Retina (tissue), 1 donor: ENCODE measurements around the gene THUMPD3.
A peak's percentile ranks its signal among the peaks of the same experiment; 100 is the strongest.

Experiments
- DNase-seq: peaks from one replicate; pipeline ENCODE4 v3.0.0-alpha.2; 2016

The THUMPD3 gene

DNA sequence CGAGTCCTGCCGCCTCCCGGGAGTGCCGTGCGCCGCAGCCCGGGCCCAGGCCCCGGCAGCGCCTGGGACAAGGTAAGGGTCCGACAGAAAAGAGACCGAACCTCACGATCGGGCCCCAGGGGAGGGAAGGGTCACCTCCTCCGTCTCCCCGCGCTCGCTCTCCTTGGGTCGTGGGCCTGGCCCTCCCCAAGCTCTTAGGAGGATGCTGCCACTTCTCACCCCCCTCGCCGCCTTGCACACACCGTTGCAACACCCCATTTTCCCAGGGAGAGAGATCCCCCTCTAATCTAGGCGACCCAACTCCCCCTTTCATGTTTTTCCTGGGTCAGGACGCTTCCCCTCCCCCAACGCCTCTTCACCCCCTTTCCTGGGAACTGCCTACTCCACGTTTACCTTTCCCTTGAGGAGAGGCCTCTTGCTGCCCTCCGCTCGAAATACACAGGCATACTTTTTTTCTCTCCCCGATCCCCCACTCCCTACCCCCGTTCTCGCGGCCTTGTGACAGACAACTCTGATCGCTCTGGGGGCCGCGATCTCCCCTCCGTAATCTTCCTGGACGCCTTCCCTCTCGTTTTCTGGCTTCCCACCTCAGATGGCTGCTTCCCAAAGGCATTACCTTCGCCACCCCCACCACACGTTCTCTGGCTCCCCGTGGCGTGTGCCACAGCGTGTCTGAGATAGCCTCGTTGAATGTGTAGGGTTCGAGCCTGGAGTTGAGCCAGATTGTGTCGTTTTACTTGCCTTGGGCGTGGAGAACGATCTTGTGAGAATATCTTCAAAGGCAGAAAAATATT lies 35.2 kb downstream of the THUMPD3 start:
- DNase-seq = peak; percentile 67

DNA sequence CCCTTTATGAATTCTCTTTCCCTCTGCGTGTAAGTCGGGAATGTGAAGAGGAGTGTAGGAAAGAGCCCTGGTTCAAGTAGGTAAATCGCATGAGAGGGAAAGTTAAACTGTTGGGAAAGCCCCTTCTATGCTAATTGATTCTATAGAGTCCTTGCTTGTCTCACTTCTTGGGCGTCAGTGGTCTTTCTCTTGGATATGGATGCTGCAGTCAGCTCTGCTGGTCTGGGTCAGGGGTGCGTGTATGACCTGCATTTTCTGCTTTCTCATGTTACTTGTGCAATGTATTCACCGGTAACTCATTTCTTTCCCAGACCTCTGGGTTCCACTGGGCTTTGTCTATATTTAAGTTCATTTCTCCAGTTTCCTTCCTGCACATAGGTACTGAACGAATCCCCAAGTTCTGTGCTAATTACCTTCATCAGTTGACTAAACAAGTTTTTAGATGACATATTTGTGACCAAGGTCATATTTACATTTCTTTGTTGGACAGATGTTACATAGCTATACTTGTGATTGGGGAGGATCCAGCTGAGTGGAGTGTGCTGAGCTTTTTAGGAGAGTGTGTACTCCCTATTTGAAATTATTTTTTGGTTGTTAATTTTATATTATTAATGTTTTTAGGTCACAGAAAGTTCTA lies 36.0 kb downstream of the THUMPD3 start:
- DNase-seq = peak; percentile 44

DNA sequence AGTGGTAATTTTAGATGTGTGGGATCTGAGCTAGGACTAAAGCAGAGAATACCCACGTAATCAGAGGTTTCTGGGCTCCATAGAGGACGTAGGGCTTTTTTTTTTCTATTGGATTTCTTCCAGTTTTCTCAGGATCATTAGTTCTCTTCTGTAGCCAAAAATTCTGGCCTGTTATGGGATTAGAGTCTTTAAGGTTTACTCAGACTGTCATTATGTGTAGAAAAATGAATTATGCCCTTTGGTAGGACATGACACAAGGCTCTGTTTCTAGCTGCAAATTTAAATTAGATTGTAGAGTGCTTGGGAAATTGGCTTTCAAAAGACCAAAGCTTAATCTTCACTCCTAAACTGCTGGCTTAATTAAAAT lies 36.5 kb downstream of the THUMPD3 start:
- DNase-seq = no peak

DNA sequence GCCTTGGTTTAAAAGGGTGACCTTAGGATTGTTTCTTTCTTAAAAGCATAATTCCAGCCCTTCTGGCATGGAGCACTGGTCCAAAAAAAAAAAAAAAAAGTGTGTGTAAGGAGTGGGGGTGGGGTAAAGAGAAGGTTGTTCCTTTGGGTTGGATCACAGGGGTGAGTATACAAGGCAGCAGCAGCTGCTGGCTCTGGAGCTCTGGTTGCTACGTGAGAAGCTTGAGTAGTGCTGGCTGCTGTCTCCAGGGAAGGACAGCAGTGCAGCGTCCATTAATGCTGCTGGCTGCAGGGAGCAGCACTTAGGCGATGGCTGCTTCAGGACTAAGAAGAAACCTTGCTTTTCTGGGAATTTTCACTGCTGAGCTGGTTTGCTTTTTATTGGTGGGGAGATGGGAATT lies 36.9 kb downstream of the THUMPD3 start:
- DNase-seq = peak; percentile 72

DNA sequence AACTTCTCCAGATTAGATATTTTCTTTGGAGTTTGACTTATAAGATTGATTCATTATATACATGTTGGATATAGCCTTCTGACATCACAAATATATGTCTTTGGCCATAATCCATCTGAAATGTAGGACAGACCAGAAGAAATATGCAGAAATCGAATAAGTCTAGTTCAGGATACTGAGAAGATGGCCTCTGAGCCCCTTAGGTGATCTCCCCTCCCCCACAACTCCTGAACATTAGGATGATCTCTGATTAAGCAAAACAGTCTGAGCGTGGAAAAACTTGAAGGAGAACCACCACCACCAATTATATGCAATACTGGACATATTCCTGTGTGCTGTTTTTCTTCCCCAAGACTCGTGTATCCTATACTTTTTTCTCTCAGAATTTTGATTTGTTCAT lies 37.8 kb downstream of the THUMPD3 start:
- no peak for DNase-seq

GRCh38 chr3:9401986-9402385 lies 39.1 kb downstream of the THUMPD3 start:
- DNase-seq = no peak

DNA sequence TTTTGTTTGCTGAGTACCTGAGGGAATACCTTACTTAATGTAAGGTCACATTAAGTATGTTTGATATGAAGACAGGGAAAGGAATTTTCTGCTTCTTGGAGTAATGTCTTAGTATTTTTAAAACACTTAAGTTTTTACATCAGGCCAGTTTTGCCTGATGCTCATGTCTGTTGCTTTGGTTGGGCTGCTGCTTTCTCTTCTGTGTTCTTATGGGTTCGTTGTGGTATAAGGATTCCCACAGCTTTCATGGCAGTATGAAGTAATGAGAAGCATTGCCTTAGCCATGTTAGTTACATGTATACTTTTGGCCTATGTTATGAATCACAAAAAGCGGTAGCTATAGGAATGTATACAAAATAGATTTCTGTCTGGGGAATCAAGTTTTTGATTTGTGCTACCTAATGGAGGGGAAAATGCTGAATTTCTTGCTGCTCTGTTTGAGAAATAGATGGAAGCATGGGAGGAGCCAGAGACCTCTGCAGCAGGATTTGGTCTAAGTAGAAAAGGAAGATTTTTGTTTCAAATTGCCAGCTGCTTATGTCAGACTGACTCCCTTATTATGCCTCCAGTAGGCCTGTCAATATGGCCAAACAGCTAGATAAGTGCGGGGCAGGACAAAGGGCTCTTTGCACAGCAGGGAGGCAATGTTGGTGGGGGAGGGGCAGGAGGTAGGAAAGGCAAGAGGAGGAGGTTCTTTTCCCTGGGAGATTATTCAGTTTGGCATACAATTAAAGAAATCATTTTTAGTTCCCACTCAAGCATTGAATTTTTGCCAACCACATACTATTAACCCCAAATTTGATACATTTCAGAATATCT lies 39.8 kb downstream of the THUMPD3 start:
- peak; percentile 71 for DNase-seq

DNA sequence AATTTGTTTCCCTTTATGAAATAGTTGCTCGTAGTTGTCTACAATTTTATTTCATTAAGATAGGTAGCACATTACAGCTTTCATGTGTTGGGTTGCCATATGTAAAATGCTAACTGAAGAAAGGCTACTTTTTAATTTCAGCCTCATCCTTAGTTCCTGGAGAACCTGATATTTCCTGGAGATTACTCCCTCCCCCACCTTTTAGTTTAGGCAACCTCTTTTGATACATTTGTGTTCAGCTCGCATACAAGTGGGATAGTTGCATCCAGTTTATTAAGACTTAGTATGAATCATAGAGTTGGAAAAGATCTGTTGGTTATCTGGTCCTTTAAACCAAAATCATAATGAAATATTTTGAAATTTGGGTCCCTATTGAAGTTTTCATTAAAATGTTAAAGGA lies 40.6 kb downstream of the THUMPD3 start:
- no peak for DNase-seq

DNA sequence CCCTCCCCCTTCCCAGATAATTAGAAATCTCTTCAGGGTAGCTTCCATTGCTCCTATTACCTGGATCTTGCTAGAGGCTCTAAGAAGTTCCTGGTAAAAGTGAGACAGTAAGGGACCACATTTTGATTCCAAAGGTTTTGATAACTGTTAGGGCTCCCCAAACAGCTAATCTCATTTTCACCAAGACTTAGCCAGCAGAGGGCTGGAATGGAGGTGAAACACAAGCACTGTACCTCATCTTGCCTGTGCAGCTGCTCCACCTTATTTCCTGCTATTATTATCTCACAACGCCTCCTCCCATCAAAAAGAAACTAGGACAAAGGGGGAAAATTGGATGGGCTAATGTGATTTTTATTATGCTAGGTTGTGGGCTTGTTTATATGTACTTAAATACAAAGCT lies 41.8 kb downstream of the THUMPD3 start:
- DNase-seq = peak; percentile 42

- DNase-seq = no peak
These were observed 42.9 kb downstream of the THUMPD3 start for GRCh38 chr3:9405756-9406155.

DNA sequence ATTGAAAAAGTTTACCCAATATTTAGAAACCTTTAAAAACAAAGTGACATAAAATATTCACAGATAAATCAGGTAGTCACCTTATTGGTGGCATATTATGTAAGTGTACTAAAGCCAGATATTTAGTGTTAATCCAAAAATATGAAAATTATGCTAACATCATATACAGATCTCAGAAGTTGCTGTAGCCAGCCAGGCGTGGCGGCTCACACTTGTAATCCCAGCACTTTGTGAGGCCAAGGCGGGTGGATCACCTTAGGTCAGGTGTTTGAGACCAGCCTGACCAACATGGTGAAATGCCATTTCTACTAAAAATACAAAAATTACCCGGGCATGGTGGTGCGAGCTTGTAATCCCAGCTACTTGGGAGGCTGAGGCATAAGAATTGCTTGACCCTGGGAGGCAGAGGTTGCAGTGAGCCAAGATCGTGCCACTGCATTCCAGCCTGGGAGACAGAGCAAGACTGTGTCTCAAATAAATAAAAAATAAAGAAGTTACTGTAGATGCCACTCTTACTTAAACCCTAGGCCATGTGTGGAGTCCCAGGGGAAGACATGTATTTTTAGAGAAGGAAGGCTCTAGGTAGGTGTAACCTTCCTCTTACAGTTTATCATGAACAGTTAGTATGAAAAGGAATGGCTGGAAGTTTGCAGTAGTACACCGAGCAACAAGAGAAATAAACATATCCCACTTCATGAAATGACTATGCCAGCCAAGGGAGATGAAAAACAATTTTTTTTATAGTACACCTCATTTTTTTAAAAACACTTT lies 44.2 kb downstream of the THUMPD3 start:
- no peak for DNase-seq

- DNase-seq = no peak
These were observed 45.2 kb downstream of the THUMPD3 start for GRCh38 chr3:9408061-9408460.

DNA sequence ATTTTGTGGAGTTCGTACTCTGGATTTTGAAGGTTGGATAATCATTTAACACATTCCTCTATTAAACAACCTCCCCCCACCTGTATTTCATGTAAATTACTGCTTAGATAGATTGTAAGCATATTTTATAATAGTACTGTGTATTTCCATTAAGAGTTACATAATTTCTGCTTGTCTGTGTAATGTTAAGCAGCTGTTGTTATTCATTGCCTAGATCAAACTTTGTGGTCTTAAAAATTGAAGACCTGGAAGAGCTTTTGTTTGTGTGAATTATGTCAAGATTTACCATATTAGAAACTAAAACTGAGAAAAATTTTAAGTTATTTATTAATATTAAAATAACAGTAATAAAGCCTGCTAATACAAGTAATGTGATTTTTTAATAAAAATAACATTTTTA lies 45.7 kb downstream of the THUMPD3 start:
- DNase-seq = no peak

- DNase-seq = no peak
These were observed 47.4 kb downstream of the THUMPD3 start for GRCh38 chr3:9409981-9410854.

DNA sequence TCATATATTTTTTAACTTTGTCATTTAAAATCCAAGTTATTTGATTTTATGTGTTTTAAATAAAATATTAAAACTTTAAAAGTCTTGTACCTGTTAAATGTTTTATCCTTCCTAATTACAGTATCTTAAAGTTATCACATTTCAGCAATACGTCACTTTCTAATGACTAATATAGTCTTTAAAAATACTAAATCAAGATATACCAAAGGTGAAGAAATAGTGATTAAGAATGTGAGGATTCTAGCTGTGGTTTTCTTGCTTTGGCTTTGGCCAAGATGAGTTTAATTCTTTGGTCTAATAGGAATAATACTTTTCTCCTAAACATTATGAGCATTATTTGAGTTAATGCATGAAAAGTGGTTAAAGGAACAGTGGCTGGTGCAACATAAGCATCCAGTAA lies 48.4 kb downstream of the THUMPD3 start:
- DNase-seq = no peak

DNA sequence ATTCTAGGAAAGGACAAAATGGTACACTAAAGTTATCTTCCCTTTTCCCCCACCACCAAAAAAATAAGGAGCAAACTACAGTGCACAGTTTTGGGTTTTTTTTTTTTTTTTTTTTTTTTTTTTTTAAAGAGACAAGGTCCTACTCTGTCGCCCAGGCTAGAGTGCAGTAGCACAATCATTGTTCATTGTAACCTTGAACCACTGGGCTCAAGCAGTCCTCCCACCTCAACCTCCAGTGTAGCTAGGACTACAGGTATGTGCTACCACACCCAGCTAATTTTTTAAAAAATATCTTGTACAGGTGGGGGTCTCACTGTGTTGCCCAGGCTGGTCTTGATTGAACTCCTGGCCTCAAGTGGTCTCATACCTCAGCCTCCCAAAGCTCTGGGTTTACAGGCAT lies 49.4 kb downstream of the THUMPD3 start:
- no peak for DNase-seq

GRCh38 chr3:9414826-9415225 lies 52.0 kb downstream of the THUMPD3 start:
- DNase-seq = no peak

DNA sequence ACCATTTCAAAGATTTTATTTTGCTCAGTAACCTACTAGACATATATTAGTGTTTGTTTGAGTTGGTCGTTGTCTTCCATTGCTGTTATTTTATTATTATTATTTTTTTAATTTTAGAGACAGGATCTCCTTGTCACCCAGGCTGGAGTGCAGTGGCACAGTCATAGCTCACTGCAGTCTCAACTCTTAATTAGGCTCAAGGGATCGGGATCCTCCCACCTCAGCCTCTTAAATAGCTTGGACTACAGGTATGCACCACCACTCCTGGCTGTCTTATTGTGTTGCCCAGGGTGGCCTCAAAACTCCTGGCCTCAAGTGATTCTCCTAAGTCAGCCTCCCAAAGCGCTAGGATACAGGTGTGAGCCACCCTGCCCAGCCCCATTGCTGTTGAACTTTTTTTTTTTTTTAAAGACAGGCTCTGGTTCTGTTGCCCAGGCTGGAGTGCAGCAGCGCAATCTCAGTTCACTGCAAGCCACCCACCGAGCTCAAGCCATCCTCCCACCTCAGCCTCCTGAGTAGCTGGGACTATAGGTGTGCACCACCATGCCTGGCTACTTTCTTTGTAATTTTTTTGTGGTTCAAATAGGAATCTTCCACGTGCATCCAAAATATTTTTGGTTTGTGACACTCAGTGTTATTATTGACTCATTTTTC lies 52.8 kb downstream of the THUMPD3 start:
- no peak for DNase-seq

GRCh38 chr3:9416139-9416780 lies 53.4 kb downstream of the THUMPD3 start:
- no peak for DNase-seq

DNA sequence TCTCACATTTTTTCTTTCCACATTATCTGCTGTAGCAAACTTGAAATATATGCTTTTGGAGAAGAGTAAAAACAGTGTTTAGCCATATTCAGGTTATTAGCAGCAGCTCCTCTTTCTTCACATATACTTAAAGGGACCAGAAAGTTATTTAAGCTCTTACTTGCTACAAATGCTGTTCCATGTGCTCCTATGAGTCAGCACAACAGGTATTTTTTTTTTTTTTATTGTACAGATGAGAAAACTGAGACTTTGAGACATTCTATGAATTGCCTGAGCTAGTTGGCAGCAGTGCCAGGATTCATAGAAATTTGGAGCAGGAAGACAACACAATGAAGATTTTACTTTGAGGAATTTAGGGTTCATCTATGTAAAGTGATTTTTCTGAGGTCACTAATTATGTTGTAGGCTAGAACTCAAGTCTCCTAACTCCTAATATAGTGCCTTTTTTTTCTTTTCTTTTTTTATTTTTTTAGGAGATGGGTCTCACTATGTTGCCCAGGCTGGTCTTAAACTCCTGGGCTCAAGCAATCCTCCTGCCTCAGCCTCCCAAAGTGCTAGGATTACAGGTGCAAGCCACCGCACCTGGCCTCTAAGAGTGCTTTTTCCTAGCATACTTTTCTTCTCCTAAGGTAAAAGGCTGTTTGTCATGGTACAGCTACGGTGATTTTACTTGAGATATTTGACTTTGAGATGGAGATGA lies 58.1 kb downstream of the THUMPD3 start:
- DNase-seq = no peak
